ENCODE results near the gene SSU72. TPM values are rescaled to one million over a fixed set of nuclear protein-coding genes. Genes with fewer than 3 reads are reported as not detected.

The SSU72 gene
- polyA plus RNA-seq, 1 donor from 2014 or later: 56.2 TPM

DNA sequence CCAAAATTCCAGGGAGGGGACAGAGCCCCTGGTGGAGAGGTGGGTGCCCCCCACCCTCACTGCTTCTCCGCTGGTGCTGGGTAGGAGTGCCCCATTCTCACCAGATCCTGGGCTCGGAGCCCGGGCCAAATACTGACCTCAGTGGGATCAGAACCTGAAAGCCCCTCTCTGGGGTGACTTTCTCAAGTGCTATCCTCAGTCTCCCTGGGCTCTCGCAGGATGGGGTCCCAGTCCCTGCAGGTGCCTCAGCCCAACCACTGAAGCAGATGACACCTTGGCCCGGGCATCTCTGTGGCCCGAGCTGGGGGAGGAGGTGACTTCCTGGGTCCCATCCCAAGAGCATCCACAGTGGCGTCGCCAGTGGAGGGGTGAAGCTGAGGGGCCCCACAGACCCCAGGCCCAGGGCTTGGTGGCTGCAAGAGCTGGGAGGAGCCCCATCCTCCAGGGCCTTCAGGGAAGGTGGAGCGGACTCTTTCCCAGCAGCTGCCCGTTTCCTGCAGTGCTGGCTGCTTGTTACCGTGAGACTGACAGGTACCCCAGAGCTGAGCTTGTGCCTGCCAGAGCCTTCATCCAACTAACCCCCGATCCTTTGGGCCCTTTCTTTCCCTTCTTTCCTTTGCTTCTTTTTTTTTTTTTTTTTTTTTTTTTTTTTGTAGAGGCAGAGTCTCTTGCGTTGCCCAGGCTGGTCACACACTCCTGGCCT lies 29.2 kb upstream of the SSU72 start:
- Histone ChIP-seq H3K27ac (ENCODE audit: low read length) (no peak overlapping the region), H3K36me3 (ENCODE audit: insufficient read depth, low read length) (no peaks in the 10 kb centered on the region), H3K4me2 (ENCODE audit: low read length) (no peak overlapping the region), H3K4me3 (ENCODE audit: low read length) (no peak overlapping the region), H3F3A (ENCODE audit: insufficient read depth, low read length, poor library complexity, severe bottlenecking) (no peaks in the 10 kb centered on the region), H3K9ac (ENCODE audit: low read length) (no peak overlapping the region), H3K79me2 (replicated peaks; ENCODE audit: insufficient read depth, low read length) (no peaks in the 10 kb centered on the region), H4K20me1 (ENCODE audit: insufficient read depth) (no peaks in the 10 kb centered on the region), H3K9me3 (ENCODE audit: low read length) (no peaks in the 10 kb centered on the region), H2AFZ (ENCODE audit: low read depth, low read length) (no peak overlapping the region), H3K27me3 (ENCODE audit: insufficient read depth, low read depth, low read length) (peaks cover 10% of the 10 kb centered on the region), H3K9me2 (ENCODE audit: insufficient read depth, low read length) (no peaks in the 10 kb centered on the region)
- TF ChIP-seq POLR2AphosphoS5 (IDR thresholded peaks at IDR 0.05) (no peak), TAF1 (IDR thresholded peaks at IDR 0.05; ENCODE audit: low read depth) (no peak), RAD21 (conservative IDR thresholded peaks at IDR 0.05) (no peak), SMC3 (conservative IDR thresholded peaks at IDR 0.05; ENCODE audit: poor library complexity) (no peak)
- TF ChIP-seq, protein P1, sequence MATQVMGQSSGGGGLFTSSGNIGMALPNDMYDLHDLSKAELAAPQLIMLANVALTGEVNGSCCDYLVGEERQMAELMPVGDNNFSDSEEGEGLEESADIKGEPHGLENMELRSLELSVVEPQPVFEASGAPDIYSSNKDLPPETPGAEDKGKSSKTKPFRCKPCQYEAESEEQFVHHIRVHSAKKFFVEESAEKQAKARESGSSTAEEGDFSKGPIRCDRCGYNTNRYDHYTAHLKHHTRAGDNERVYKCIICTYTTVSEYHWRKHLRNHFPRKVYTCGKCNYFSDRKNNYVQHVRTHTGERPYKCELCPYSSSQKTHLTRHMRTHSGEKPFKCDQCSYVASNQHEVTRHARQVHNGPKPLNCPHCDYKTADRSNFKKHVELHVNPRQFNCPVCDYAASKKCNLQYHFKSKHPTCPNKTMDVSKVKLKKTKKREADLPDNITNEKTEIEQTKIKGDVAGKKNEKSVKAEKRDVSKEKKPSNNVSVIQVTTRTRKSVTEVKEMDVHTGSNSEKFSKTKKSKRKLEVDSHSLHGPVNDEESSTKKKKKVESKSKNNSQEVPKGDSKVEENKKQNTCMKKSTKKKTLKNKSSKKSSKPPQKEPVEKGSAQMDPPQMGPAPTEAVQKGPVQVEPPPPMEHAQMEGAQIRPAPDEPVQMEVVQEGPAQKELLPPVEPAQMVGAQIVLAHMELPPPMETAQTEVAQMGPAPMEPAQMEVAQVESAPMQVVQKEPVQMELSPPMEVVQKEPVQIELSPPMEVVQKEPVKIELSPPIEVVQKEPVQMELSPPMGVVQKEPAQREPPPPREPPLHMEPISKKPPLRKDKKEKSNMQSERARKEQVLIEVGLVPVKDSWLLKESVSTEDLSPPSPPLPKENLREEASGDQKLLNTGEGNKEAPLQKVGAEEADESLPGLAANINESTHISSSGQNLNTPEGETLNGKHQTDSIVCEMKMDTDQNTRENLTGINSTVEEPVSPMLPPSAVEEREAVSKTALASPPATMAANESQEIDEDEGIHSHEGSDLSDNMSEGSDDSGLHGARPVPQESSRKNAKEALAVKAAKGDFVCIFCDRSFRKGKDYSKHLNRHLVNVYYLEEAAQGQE (IDR thresholded peaks at IDR 0.05; ENCODE audit: borderline replicate concordance): no peak

DNA sequence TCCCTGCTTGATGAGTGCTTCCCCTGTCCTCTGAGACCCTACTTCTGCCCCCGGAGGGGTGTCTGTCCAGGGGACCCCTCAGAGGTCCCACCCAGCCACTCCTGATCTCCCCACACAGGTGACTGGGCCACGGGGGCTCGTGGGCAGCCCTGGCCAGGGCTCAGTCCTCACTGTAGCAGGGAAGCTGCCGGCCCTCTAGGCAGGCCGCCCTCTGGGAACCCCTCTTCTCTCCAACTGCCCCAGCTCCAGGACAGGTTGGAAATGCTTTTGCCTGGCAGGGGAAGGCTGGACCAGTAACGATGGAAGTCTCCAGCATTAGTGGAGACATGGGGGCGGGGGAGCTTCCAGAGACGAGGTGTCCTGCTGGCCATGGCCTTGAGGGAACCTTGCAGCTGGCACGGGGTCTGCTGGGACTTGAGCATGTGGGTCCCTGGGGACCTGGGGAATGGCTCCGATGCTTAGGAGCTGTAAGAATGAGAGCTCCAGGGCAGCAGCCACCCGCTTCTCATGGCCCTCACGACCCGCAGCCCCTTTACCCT lies 28.4 kb upstream of the SSU72 start:
- Histone ChIP-seq H3K9me2 (ENCODE audit: insufficient read depth, low read length) (no peaks in the 10 kb centered on the region), H3K79me2 (replicated peaks; ENCODE audit: insufficient read depth, low read length) (no peaks in the 10 kb centered on the region), H3K9ac (ENCODE audit: low read length) (no peak overlapping the region), H3K9me3 (ENCODE audit: low read length) (no peaks in the 10 kb centered on the region), H2AFZ (ENCODE audit: low read depth, low read length) (no peak overlapping the region), H3K4me2 (ENCODE audit: low read length) (no peak overlapping the region), H3F3A (ENCODE audit: insufficient read depth, low read length, poor library complexity, severe bottlenecking) (no peaks in the 10 kb centered on the region), H4K20me1 (ENCODE audit: insufficient read depth) (no peaks in the 10 kb centered on the region), H3K27me3 (ENCODE audit: insufficient read depth, low read depth, low read length) (peaks cover 12% of the 10 kb centered on the region), H3K27ac (ENCODE audit: low read length) (no peak overlapping the region), H3K36me3 (ENCODE audit: insufficient read depth, low read length) (no peaks in the 10 kb centered on the region), H3K4me3 (ENCODE audit: low read length) (no peak overlapping the region)
- no peak for TF ChIP-seq EP300 (conservative IDR thresholded peaks at IDR 0.05; ENCODE audit: poor library complexity, severe bottlenecking)
- TF ChIP-seq EZH2 (IDR thresholded peaks at IDR 0.05; ENCODE audit: borderline replicate concordance, insufficient read depth, low read length, poor library complexity, severe bottlenecking): no peak
- TF ChIP-seq RAD21 (conservative IDR thresholded peaks at IDR 0.05): no peak
- TF ChIP-seq POLR2AphosphoS5 (IDR thresholded peaks at IDR 0.05): no peak
- TF ChIP-seq TAF1 (IDR thresholded peaks at IDR 0.05; ENCODE audit: low read depth): no peak
- TF ChIP-seq MXI1 (conservative IDR thresholded peaks at IDR 0.05; ENCODE audit: poor library complexity, severe bottlenecking): no peak
- TF ChIP-seq, protein P2, sequence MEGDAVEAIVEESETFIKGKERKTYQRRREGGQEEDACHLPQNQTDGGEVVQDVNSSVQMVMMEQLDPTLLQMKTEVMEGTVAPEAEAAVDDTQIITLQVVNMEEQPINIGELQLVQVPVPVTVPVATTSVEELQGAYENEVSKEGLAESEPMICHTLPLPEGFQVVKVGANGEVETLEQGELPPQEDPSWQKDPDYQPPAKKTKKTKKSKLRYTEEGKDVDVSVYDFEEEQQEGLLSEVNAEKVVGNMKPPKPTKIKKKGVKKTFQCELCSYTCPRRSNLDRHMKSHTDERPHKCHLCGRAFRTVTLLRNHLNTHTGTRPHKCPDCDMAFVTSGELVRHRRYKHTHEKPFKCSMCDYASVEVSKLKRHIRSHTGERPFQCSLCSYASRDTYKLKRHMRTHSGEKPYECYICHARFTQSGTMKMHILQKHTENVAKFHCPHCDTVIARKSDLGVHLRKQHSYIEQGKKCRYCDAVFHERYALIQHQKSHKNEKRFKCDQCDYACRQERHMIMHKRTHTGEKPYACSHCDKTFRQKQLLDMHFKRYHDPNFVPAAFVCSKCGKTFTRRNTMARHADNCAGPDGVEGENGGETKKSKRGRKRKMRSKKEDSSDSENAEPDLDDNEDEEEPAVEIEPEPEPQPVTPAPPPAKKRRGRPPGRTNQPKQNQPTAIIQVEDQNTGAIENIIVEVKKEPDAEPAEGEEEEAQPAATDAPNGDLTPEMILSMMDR (IDR thresholded peaks at IDR 0.05; ENCODE audit: poor library complexity, severe bottlenecking): no peak
- TF ChIP-seq, protein P1 (IDR thresholded peaks at IDR 0.05; ENCODE audit: borderline replicate concordance): no peak
- no peak for TF ChIP-seq SMC3 (conservative IDR thresholded peaks at IDR 0.05; ENCODE audit: poor library complexity)

All from neural cell (in vitro differentiated cells).